Endodermal cell (in vitro differentiated cells): ENCODE data around the gene TBL1X. TPM values are rescaled to one million over a fixed set of nuclear protein-coding genes. Genes with fewer than 3 reads are reported as not detected.

ENCODE experiments used
- DNase-seq: peaks from one replicate; pipeline ENCODE4 v3.0.0-alpha.2; 2017
- H3K27ac ChIP-seq: 2 replicates; pipeline ENCODE4 v1.5.1; 2013; ENCODE audit warnings: mild to moderate bottlenecking, low read depth, low read length, moderate library complexity
- H3K27me3 ChIP-seq: 2 replicates; pipeline ENCODE4 v1.6.1; 2013; ENCODE audit warnings: mild to moderate bottlenecking, low read length, moderate library complexity; ENCODE audit not compliant: insufficient read depth, control insufficient read depth, poor library complexity, severe bottlenecking
- H3K36me3 ChIP-seq: 2 replicates; pipeline ENCODE4 v1.7.0; 2013; ENCODE audit warnings: mild to moderate bottlenecking, low read length, moderate library complexity; ENCODE audit not compliant: control insufficient read depth, insufficient read depth
- H3K4me1 ChIP-seq: one replicate; pipeline ENCODE4 v1.7.0; 2013; ENCODE audit warnings: low read length; ENCODE audit not compliant: control insufficient read depth, insufficient read depth
- H3K4me3 ChIP-seq: 2 replicates; pipeline ENCODE4 v1.5.1; 2013; ENCODE audit warnings: mild to moderate bottlenecking, low read length, moderate library complexity
- H3K9ac ChIP-seq: 2 replicates; pipeline ENCODE4 v1.6.1; 2013; ENCODE audit warnings: mild to moderate bottlenecking, low read length, moderate library complexity; ENCODE audit not compliant: poor library complexity, severe bottlenecking; ENCODE audit errors: extremely low read depth
- H3K9me3 ChIP-seq: 2 replicates; pipeline ENCODE4 v1.6.1; 2013; ENCODE audit warnings: mild to moderate bottlenecking, low read length, moderate library complexity; ENCODE audit not compliant: control insufficient read depth
- H3K27ac Mint-ChIP-seq: 2 replicates; pipeline ENCODE4 v1.8.0; 2020; ENCODE audit warnings: mixed read lengths
- H3K27me3 Mint-ChIP-seq: 2 replicates; pipeline ENCODE4 v1.8.0; 2021; ENCODE audit warnings: mild to moderate bottlenecking, mixed read lengths; ENCODE audit not compliant: insufficient read depth
- H3K36me3 Mint-ChIP-seq: 2 replicates; pipeline ENCODE4 v1.8.0; 2020; ENCODE audit warnings: low read depth, mixed read lengths
- H3K4me1 Mint-ChIP-seq: 2 replicates; pipeline ENCODE4 v1.8.0; 2020; ENCODE audit warnings: mixed read lengths
- H3K4me3 Mint-ChIP-seq: 2 replicates; pipeline ENCODE4 v1.8.0; 2020; ENCODE audit warnings: mild to moderate bottlenecking, moderate library complexity, mixed read lengths
- H3K9me3 Mint-ChIP-seq: 2 replicates; pipeline ENCODE4 v1.8.0; 2020; ENCODE audit warnings: mild to moderate bottlenecking, mixed read lengths
- CTCF ChIP-seq: fragments of 200-600 bp; sonication (generic); conservative IDR thresholded peaks from 2 replicates; pipeline ENCODE4 v1.5.0; 2021; ENCODE audit warnings: antibody characterized with exemption, mild to moderate bottlenecking
- WGBS, 2 experiments: methylation state at CpG; one replicate each; pipeline versions ENCODE4 v1.1.5 to v1.1.7; 2013; ENCODE audit warnings: missing lambda C conversion rate in 2 of 2, mixed read lengths in 1 of 2; ENCODE audit not compliant: insufficient coverage in 1 of 2, insufficient read length in 1 of 2; 5-methylcytosine and 5-hydroxymethylcytosine counted together
- total RNA-seq, 2 donors: library from RNA; stranded (reverse); fragmentation: NEBNext Ultra II Directional in 1 of 2; extraction: Animal tissue kit (Norgen Biotek cat#: 25700) in 1 of 2; gene quantifications; 2 replicates in 1 of 2; 3 replicates in 1 of 2; pipeline ENCODE4 v1.2.1, GENCODE V29; 2021

The TBL1X gene
- total RNA-seq, 2 donors from 2014 or later: 19.1 to 24.1 TPM

- no peak overlapping the region for H3K27ac ChIP-seq
- Mint-ChIP-seq H3K27ac (no peak overlapping the region), H3K27me3 (no peaks in the 10 kb centered on the region), H3K4me1 (peaks cover 3% of the 10 kb centered on the region), H3K9me3 (peaks cover 52% of the 10 kb centered on the region), H3K4me3 (no peak overlapping the region), H3K36me3 (no peaks in the 10 kb centered on the region)
- H3K9me3 ChIP-seq: no peaks in the 10 kb centered on the region
- no peaks in the 10 kb centered on the region for H3K4me1 ChIP-seq
- no peaks in the 10 kb centered on the region for H3K27me3 ChIP-seq
- no peak for TF ChIP-seq CTCF
- H3K9ac ChIP-seq: no peak overlapping the region
- H3K36me3 ChIP-seq: no peaks in the 10 kb centered on the region
- 97 to 100% methylated on average over 1 to 8 of the region's 9 CpGs for WGBS, 2 experiments
- no peak overlapping the region for H3K4me3 ChIP-seq
- no peak for DNase-seq
Observed at GRCh38 chrX:9593756-9594155, 128.9 kb downstream of the TBL1X start.

GRCh38 chrX:9595174-9595573, 130.3 kb downstream of the TBL1X start:
- 64% methylated on average over 4 of the region's 5 CpGs; no CpG with 5 or more reads in 1 of the 2 experiments for WGBS, 2 experiments
- H3K9ac ChIP-seq: no peak overlapping the region
- Mint-ChIP-seq H3K36me3 (peaks cover 4% of the 10 kb centered on the region), H3K27ac (no peak overlapping the region), H3K4me1 (peaks cover 3% of the 10 kb centered on the region), H3K27me3 (no peaks in the 10 kb centered on the region), H3K9me3 (peaks cover 56% of the 10 kb centered on the region), H3K4me3 (no peak overlapping the region)
- TF ChIP-seq CTCF: no peak
- H3K9me3 ChIP-seq: no peaks in the 10 kb centered on the region
- H3K36me3 ChIP-seq: no peaks in the 10 kb centered on the region
- no peaks in the 10 kb centered on the region for H3K4me1 ChIP-seq
- no peak overlapping the region for H3K27ac ChIP-seq
- no peak overlapping the region for H3K4me3 ChIP-seq
- no peak for DNase-seq
- H3K27me3 ChIP-seq: no peaks in the 10 kb centered on the region

- Mint-ChIP-seq H3K36me3 (peaks cover 4% of the 10 kb centered on the region), H3K27me3 (no peaks in the 10 kb centered on the region), H3K4me1 (peaks cover 3% of the 10 kb centered on the region), H3K9me3 (peaks cover 62% of the 10 kb centered on the region), H3K4me3 (no peak overlapping the region), H3K27ac (no peak overlapping the region)
- Histone ChIP-seq H3K9me3 (no peaks in the 10 kb centered on the region), H3K27me3 (no peaks in the 10 kb centered on the region), H3K36me3 (no peaks in the 10 kb centered on the region), H3K27ac (no peak overlapping the region), H3K4me3 (no peak overlapping the region), H3K9ac (no peak overlapping the region), H3K4me1 (no peaks in the 10 kb centered on the region)
- 99% methylated on average over 3 of the region's 3 CpGs; no CpG with 5 or more reads in 1 of the 2 experiments for WGBS, 2 experiments
- no peak for TF ChIP-seq CTCF
- DNase-seq: no peak
Observed at GRCh38 chrX:9596837-9597236, 132.0 kb downstream of the TBL1X start.
